Measurements from ENCODE around the gene CACNA1D.

The CACNA1D gene

DNA sequence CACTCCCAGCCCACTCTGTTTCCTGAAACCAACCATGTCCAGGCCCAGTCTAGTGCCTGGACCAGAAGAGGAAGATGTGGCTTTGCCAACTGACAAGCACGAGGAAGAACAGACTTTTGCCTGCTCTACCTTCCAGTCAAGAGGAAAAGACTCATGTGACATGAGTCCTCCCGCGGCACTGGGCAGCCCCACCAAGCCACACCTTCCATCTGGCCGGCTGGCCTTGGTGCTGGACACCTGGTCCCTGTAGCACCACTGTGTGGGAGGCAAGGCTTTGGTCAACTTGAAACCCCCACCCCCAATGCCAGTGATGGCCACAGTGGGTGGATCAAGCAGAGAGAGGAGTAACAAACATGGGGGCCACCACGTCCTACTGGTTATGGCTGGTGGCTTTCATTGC, 339.3 kb downstream of the CACNA1D start:
- DNase-seq = no peak

DNA sequence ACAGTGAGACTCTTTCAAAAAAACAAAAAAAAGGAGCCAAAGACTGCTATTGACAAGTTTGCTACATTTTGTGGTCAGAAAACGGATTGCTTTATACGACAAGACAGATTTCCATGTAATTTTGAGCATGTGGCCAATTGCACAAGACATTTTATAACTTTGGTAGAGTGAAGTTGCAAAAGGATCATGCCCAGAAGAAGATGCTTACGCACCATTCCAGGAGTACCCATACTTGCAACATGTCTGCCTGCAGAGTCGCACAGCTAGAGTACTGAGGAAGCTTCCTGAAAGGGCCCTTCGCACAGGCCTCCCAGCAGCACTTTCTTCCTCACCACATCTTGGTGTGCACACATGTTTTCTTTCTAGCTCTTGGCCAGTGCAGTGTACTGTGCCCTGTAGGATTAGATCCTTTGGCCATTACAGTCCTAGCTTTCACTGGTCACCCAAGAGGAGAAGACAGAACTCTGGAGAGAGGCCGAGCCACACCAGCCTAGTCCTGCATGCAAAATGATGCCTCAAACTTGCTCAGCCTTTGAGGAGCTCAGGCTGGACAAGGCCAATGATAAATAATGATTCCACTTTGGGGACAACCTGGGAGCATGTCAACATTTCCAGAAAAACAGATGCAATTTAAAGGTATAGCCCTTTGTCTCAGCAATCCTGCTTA, 340.2 kb downstream of the CACNA1D start:
- DNase-seq = no peak

DNA sequence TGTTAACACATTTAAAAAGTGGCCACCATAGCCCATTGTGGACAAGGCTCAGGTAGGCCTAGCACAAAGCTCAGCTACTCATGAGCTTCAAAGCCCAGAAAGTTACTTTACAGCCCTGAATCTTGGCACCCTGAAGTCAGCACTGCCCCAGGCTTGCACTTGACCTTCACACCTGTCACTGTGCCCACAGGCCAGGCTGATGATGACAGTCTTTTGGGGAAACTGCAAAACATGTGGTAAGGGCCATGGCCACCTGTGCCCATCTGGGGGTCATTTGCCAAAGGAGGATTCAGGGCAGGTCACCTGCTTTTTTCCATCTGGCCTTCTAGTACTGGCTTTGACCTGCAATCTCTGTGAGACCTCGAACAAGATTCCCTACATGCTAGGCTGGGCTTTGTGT, 340.8 kb downstream of the CACNA1D start:
- no peak for DNase-seq

DNA sequence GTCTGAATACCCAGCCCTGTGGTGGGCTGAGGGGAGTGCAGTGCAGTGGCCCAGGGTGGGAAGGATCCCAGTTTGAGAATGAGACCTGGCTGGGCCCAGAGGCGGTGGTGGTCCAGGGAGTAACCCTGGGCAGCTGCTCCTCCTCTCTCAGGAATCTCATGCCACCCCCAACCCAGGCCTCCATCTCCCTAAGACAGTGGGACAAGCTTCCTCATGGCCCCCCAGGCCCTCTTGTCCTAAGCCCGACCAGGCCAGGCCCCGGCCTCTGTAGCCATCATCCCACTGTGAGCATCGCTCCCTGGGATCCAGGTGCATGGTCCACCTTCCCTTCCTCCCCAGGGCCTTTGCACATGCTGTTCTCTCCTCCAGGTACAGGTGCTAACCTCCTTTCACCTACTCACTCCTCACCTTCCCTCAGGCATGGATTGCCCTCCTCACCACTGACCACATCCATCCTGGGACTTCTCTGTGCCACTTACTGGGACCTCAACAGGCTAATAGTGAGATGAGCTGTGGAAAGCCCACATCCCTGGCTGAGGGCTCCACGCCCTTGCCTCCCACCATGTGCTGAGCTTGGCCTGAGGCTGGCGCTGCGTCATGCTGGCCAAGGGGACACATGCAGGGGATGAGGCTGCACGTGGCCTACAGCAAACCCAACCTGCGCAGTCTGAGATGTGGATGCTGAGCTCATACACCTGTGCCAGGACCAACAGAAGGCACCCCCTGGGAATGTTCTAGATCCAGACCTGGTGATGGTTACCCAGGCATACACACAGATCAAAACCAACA, 341.9 kb downstream of the CACNA1D start:
- no peak for DNase-seq

DNA sequence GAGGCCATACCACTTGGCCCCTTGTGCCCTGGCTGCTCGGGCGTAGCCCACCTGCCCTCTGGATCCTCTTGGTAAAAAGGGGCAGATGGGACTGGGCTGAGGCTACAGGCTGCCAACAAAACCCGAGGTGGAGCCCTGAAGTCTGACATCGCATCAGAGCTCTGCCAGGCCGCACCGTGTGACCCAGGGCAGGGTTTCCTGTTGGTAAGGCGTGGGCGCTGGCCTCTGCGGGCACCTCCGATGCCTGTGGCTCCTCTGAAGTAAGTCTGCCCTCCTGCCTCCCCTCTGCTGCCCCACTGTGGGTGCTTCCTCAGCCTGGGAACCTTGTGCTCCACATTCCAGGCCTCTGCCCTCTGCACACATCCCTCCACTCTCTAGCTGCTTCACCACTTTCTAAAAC, 342.9 kb downstream of the CACNA1D start:
- DNase-seq = no peak

DNA sequence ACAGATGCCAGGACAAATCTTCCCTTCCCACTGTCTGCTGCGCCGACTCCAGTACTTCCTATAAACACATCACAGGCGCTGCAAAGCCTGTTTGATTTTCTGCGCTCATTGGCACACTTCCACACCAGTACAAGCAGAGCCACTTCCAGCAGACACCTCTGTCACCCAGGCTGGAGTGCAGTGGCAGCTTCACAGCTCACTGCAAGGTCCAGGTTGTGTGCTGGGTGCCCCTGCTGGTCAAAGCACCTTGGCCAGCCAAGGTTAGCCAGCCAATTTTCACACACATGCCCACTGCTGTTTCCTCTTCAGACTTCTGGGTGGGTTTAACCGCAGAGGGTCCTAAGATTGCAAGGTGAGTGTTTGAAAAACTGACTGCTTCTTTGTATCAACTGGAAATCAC, 346.9 kb downstream of the CACNA1D start:
- DNase-seq = no peak

DNA sequence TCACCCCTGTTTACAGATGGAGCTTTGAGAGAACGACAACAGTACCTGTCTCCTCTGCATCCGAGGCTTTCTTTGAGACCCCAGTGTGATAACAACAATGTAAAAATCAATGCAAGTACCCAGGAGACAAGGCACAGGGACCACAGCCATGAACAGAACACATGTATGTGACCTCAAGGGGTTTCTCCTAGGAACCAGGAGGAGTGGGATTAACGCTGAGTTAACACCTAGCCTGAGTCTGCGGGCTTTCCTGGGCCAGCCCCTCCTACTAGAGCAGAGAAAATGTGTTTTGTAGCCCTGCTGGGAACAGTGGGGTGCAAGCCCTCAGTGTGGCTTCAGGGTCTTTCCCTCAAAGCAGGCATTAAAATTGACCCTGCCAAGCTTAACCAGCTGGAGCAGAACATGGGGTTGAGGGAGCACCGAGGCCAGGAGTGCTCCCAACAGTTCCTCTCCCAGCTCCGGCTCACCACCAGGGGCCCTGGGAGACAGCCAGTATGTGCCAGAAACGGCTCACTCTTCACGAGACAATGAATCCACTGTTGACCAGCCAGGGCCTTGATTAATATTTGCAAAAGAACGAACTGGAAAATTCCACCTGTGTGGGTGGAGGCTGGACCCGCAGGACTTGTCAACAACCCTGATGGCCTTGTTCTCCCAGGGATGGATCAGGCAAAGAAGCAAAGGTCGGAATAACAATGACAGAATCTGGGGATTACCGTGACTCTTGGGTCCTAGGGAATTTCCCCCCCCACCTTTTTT, 348.2 kb downstream of the CACNA1D start:
- no peak for DNase-seq

DNA sequence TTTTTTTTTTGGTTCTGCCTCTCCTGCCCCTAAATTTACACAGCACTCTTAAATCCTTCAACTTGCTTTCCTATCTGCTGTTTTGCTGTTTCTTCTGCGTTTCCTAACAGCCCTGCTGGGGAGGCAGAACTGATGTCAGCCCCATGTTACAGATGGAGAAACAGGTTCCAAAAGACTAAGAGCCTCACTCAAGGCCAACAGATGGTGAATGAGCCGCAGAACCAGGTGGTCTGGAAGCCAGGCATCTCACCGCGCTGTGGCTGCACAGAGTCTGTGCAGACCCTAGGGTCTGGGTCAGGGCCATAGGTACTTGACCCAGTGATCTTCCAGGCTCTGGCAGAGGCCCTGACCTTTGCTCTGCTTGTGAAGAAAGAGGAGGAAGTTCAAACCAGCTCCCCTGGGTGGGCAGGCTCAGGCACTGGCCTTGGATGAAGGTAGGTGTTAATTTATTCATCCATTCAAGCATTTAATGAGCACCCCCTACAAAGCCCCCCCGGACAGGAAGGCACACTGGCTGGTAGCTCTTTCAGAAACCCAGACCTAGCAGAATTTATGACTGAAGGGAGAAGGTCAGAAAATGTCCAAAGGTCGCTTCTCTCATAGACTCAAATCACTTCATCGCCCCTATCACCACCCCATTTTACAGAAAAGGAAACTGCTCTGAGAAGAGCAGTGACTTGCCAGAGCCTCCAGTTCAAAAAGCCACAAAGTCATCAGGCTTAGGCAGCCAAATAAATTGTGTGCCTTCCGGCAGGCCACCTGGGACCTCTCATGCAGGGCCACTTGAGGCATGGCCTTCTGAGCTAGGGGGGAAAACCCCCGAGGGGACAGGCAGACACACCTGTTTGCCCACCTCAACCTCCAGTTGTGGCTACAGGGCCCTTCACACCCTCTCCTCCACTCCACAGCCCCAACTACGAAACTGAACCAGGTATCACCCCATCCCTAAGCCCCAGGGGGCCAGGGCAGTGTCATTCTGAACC, 349.1 kb downstream of the CACNA1D start:
- no peak for DNase-seq

DNA sequence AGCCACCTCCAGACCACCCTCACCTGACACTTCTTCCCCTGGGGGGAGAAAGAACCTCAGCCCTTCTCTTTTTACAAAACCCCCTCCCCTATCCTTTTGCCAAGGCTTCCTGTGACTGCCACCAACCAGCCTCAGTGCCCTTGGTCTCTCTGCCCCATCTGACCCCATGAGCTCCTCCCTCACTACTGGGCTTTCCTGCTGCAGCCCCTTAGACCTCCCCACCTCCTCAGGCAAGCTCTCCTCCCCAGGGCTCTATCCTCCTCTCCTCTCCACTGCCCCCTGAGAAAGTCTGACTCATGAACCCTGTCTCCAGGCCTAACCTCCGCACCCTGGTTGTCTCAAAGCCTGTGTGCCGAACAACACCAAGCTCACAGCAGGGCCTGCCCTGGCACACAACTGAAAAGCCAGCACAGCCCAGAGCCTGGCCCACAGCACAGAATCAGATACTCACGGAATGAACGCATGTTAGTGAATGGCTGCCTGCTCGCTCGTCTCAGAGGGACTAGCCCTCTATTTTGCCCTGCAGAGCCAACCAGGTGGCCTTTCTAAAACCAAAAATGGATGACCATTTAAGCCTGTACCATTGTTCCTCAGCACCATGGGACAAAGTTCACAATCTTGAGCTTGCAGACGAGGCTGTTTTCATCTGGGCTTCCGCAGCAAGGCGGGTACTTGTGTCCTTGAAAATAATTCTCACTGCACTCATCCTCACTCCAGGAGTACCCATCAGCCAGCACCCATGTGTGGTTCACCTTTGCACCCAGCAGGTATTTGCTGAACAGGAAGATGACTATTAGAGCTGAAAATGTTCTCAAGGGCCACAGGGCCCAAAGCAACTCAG, 350.1 kb downstream of the CACNA1D start:
- DNase-seq = no peak

DNA sequence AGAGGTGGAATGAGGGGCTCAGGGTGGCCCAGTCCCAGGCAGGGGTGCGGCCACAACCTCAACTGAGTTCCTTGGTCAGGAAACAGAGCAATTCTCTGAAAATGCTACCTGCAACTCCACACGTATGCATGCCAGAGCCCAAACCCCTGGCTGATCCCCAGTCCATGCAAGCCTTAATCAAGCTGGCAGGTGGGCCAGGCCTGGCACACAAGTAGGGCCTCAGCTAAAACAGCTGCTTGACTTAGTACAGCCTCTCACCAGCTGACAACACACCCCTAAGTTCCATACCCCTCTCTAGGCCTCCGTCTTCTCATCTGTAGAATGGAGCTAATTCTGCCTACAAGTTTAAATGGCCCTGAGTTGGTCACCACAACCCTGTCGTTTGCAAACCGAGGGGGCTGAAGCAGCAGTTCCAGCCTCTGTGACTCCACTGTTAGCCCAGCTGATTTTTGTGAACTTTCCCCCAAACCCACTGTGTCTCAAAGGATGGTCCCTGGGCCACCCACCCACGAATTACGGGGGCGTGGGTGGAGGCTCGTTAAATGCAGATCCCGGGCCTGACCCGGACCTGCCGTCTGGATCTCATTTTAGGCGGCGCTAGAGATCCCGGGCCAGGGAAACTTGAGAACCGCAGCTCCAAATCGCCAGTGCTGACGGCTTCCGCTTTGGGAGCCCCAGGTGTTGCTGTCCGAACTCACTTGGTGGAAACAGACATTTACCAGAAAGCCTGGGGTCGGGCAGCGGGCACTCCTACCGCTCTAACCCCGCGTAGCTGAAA, 350.9 kb downstream of the CACNA1D start:
- DNase-seq = peak; percentile 82

DNA sequence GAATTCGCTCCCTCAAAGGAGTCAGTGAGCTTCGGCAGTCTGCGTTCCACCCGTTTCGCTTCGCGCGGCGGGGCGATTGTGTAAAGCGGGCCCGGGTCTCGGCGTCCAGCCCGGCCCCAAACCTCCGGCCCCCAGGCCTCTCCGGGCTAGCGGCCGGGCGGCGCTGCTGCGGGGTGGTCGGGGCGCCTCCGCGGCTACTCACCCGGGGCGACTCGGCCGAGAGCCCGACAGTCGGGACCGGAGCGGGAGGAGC, 351.4 kb downstream of the CACNA1D start:
- no peak for DNase-seq

DNA sequence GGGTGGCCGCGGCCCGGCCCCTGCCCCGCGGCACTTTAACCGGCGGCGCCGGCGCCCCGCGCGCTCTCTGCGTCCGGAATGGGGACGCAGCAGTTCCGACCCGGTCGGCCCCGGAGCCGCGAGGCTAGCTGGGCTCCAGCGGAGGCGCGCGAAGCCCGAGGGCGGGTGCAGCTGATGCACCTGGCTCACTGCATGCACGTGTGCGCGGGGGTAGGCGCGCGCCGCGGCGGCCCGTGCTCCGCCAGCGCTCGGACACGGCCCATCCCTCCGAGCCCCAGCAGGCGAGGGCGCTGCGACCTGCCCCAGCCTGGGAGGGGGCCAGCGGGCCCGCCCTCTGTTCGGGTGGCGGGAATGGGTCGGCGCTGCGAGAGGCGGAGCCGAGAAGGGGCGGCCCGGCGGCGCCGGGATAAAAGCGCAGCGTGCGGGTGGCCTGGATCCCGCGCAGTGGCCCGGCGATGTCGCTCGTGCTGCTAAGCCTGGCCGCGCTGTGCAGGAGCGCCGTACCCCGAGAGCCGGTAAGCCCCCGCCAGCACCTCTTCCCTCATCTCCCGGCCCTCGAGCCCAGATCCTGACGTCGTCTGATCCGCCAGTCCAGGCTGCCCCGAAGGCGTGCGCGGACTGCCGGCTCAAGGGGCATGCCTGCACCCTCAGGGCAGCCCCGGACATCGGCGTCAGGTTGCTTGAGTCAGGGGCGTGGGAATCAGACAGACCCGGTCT, 351.9 kb downstream of the CACNA1D start, which contains the start of the genes CHDH and IL17RB:
TSS of gene CHDH (minus strand) at position 286 of the 717 bp plus-strand sequence. CDS start 22,411 bp downstream, outside the sequence.
TSS of gene IL17RB (plus strand) at position 435 of the 717 bp plus-strand sequence. CDS start at position 456, 21 bp downstream.
- DNase-seq = peak; percentile 82

DNA sequence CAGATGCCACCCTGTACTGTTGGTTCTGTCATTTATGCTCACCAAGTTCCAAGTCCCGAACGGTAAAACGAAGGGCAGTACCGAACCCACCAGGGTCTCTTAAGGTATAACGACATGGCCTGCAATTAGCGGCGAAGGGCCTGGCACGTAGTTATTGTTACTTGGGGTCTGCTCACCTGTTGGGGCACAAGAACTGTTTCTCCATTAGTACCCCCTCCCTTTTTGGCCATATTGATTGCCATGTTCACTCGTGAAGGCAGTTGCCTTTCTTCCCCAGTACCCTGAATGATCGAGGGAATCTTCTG, 352.4 kb downstream of the CACNA1D start:
- DNase-seq = no peak

DNA sequence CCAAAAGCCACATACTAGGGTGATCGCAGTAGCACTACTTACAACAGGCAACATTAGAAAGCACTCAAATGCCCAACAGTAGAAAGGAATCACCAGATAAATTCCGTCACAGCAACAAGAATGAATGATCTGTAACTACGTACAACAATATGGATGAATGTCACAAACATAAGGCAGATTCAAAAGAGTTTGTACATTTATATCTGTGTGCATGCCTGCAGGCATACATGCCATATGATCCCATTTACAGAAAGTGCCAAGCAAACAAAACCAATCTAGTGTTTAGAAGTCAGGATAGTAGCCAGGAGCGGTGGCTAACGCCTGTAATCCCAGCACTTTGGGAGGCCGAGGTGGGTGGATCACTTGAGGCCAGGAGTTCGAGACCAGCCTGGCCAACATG, 355.5 kb downstream of the CACNA1D start:
- DNase-seq = no peak

DNA sequence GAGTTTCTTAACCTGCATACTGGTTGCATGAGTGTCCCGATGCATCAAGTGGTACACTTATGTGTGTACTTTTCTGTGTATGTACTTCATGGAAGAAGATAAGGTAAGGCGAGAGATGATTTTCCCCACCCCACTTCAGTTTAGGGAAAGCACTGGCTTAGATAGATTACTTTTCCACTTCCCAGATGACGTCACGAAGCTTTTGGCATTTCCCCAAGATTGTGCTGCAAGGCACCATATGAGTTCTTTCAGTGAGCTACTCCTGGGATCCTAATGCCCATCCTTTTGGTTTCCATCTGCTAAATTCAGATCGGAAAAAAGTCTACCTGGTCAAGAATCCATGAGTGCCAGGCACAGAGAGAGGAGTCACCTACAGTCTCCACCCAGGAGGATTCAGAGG, 356.5 kb downstream of the CACNA1D start:
- DNase-seq = no peak

DNA sequence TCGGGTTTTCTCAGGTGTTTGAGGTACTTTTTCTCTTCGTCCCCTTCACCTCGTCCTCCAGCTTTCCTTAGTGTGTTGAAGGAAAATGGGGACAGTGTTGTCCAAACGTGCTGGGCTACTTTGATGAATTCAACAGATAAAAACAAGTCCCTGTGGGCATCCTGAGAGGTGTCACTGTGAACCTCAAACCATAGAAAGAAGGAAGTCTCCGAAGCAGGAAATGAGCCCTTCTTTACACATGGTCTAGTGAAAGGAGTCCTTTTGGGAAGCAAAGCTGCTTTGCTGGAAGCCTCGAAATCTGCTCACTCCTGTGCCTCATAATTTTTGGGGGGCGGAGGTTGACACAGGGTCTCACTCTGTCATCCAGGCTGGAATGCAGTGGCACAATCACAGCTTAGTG, 362.6 kb downstream of the CACNA1D start:
- no peak for DNase-seq

DNA sequence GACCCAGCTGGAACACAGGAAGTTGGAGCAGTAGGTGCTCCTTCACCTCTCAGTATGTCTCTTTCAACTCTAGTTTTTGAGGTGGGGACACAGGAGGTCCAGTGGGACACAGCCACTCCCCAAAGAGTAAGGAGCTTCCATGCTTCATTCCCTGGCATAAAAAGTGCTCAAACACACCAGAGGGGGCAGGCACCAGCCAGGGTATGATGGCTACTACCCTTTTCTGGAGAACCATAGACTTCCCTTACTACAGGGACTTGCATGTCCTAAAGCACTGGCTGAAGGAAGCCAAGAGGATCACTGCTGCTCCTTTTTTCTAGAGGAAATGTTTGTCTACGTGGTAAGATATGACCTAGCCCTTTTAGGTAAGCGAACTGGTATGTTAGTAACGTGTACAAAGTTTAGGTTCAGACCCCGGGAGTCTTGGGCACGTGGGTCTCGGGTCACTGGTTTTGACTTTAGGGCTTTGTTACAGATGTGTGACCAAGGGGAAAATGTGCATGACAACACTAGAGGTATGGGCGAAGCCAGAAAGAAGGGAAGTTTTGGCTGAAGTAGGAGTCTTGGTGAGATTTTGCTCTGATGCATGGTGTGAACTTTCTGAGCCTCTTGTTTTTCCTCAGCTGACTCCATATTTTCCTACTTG, 363.8 kb downstream of the CACNA1D start:
- no peak for DNase-seq

DNA sequence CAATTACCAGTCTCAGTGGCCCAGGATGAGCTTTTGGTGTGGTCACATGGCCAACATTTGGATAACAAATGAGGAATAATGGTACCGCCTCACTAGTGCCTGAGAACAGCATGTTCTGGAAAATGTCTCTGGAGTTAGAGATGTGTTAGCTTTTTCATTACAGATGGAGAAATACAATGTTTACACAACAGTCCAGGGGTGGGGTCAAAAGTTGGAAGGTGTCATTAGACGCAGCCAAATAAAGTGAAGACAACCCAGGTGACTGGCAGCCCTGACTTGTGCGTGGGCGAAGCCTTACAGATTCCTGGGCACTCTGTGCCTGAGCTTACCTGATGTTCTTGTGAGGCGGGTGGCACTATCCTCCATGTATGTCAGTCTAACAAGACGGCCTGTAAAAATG, 364.8 kb downstream of the CACNA1D start:
- no peak for DNase-seq

DNA sequence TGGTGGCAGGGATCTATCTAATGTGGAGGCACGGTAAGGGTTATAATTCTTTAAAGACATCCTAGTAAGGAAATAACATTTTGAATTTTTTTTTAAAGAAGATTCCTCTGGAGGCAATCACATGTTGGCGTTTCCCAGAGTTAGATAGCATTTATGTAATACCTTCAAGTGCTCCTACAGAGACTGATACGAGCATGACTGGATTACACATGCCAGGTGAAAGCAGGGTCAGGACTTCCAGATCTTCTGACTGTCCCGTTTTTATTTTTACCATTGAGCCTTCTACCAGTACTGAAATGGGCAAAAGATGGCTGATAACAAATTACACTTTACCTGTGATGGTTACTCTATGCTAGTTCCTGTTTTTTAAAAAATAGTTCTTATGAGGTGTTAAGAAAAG, 365.8 kb downstream of the CACNA1D start:
- DNase-seq = no peak

DNA sequence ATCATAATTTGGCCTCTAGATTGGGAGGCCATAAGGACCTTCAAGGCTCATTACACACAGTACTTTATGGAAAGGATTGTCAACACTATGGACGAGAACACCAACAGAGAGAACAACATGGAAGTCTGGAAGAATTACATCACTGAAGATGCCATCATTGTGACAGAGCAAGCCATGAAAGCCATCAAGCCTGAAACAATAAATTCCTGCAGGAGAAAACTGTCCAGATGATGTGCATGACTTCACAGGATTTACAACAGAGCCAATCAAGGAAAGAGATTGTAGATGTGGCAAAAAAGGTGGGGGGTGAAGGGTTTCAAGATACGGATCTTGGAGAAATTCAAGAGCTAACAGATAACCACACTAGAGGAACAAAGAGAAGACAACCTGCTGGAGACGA, 367.8 kb downstream of the CACNA1D start:
- DNase-seq = no peak

Data from 8988T (cell line).